Activated effector memory CD4-positive, alpha-beta T cell treated with anti-CD3 and anti-CD28 coated beads, Interleukin-2, amount 50 U/mL, for 16 hours (primary cell): ENCODE data around the gene FSTL4.
A peak's percentile ranks its signal among the peaks of the same experiment; 100 is the strongest.

ENCODE experiments used
- DNase-seq: peaks from one replicate; pipeline ENCODE4 v3.0.0-alpha.2; 2020

FSTL4 gene

GRCh38 chr5:133612249-133612860, at the start of gene FSTL4:
TSS of gene FSTL4 (minus strand) at chr5:133612541.
- peak; percentile 75 for DNase-seq

- DNase-seq, result no peak
Measured at GRCh38 chr5:133661389-133661788, 49.0 kb upstream of the FSTL4 start.

GRCh38 chr5:133658327-133658726, 46.0 kb upstream of the FSTL4 start:
- no peak for DNase-seq

GRCh38 chr5:133657036-133657435, 44.7 kb upstream of the FSTL4 start:
- DNase-seq, result no peak

- no peak for DNase-seq
Measured at GRCh38 chr5:133655966-133656365, 43.6 kb upstream of the FSTL4 start.

- no peak for DNase-seq
Measured at GRCh38 chr5:133653760-133654049, 41.4 kb upstream of the FSTL4 start.

GRCh38 chr5:133652951-133653759, 40.8 kb upstream of the FSTL4 start:
- no peak for DNase-seq

- no peak for DNase-seq
Measured at GRCh38 chr5:133644000-133644865, 31.9 kb upstream of the FSTL4 start.

- DNase-seq, result no peak
Measured at GRCh38 chr5:133643365-133643764, 31.0 kb upstream of the FSTL4 start.

- DNase-seq, result no peak
Measured at GRCh38 chr5:133642153-133642722, 29.9 kb upstream of the FSTL4 start.

GRCh38 chr5:133641683-133642082, 29.3 kb upstream of the FSTL4 start:
- DNase-seq, result no peak

GRCh38 chr5:133639850-133640528, 27.6 kb upstream of the FSTL4 start:
- no peak for DNase-seq

- DNase-seq, result no peak
Measured at GRCh38 chr5:133638436-133638835, 26.1 kb upstream of the FSTL4 start.

- DNase-seq, result no peak
Measured at GRCh38 chr5:133637206-133637605, 24.9 kb upstream of the FSTL4 start.

- DNase-seq, result no peak
Measured at GRCh38 chr5:133635051-133635450, 22.7 kb upstream of the FSTL4 start.

- no peak for DNase-seq
Measured at GRCh38 chr5:133627180-133627579, 14.8 kb upstream of the FSTL4 start.

- DNase-seq, result no peak
Measured at GRCh38 chr5:133624316-133624715, 12.0 kb upstream of the FSTL4 start.

GRCh38 chr5:133618141-133618540, 5.8 kb upstream of the FSTL4 start:
- no peak for DNase-seq

GRCh38 chr5:133613743-133614142, 1.4 kb upstream of the FSTL4 start:
- DNase-seq, result no peak

GRCh38 chr5:133613184-133613583, 843 bp upstream of the FSTL4 start:
- no peak for DNase-seq

GRCh38 chr5:133611357-133612248, 738 bp downstream of the FSTL4 start:
- DNase-seq, result no peak
